Endothelial cell of umbilical vein (primary cell): Measurements from ENCODE around the gene PLXNA4. TPM values are rescaled to one million over a fixed set of nuclear protein-coding genes. Genes with fewer than 3 reads are reported as not detected.

ENCODE experiments used
- BruUV-seq: library from RNA; stranded (reverse); fragments of 400-500 nt; replicated peaks from 2 replicates; lab custom pipeline; 2021; lab: Mats Ljungman, UMichigan
- CTCF ChIA-PET: fragments of 300-600, 350-600 bp; sonication (Branson Sonifier 250); formaldehyde crosslinking; loops from one replicate; lab custom pipeline; 2021; ENCODE audit warnings: antibody characterized with exemption, inconsistent platforms; lab: Charles Lee
- POLR2A ChIA-PET: fragments of 300-600, 350-600 bp; sonication (Branson Sonifier 250); formaldehyde crosslinking; loops from one replicate; lab custom pipeline; 2021; ENCODE audit warnings: antibody characterized with exemption, inconsistent platforms; lab: Charles Lee
- DNase-seq: peaks from one replicate; pipeline ENCODE4 v3.0.0-alpha.2; 2011; ENCODE audit warnings: low read depth, low spot score
- FAIRE-seq: peaks from 2 replicates; lab custom pipeline; 2011; peaks lifted over from hg19 to GRCh38; lab: Jason Lieb, UNC
- H2AFZ ChIP-seq: 2 replicates; pipeline ENCODE4 v1.6.0; 2012; ENCODE audit warnings: low read depth, low read length, control low read depth, inconsistent platforms
- H3K27ac ChIP-seq: 2 replicates; pipeline ENCODE4 v1.5.1; 2011; ENCODE audit warnings: low read depth, mild to moderate bottlenecking, control low read depth, low read length, moderate library complexity; ENCODE audit not compliant: insufficient read depth
- H3K27me3 ChIP-seq, 2 experiments: 2 replicates each; pipeline versions ENCODE4 v1.6.0 to v1.6.1; 2011; ENCODE audit warnings: low read length in 2 of 2, mixed read lengths in 1 of 2; ENCODE audit not compliant: control insufficient read depth in 2 of 2, insufficient read depth in 2 of 2
- H3K36me3 ChIP-seq, 2 experiments: 2 replicates in 1 of 2; 3 replicates in 1 of 2; pipeline ENCODE4 v1.5.1; 2011; ENCODE audit warnings: low read length in 2 of 2, mild to moderate bottlenecking in 1 of 2, moderate library complexity in 1 of 2; ENCODE audit not compliant: control insufficient read depth in 2 of 2, insufficient read depth in 2 of 2; ENCODE audit errors: extremely low read depth in 1 of 2
- H3K4me1 ChIP-seq: 3 replicates; pipeline ENCODE4 v1.5.1; 2011; ENCODE audit warnings: mild to moderate bottlenecking, low read length; ENCODE audit not compliant: control insufficient read depth, insufficient read depth; ENCODE audit errors: extremely low read depth
- H3K4me2 ChIP-seq: 2 replicates; pipeline ENCODE4 v1.6.1; 2011; ENCODE audit warnings: low read length, control low read depth, mixed read lengths; ENCODE audit not compliant: insufficient read depth
- H3K4me3 ChIP-seq, 3 experiments: fragments of 200-600 bp in 1 of 3; sonication (generic), shearing (Covaris generic) in 1 of 3; replicated peaks in 1 of 3; 2 replicates each; pipeline ENCODE4 v1.5.1; 2011 to 2016; ENCODE audit warnings: control low read depth in 3 of 3, low read length in 3 of 3, mild to moderate bottlenecking in 2 of 3, inconsistent platforms in 1 of 3, low read depth in 1 of 3, moderate library complexity in 1 of 3; ENCODE audit not compliant: insufficient read depth in 1 of 3
- H3K79me2 ChIP-seq: 2 replicates; pipeline ENCODE4 v1.6.0; 2012; ENCODE audit warnings: low read length, inconsistent platforms; ENCODE audit not compliant: control insufficient read depth, insufficient read depth
- H3K9ac ChIP-seq: replicated peaks from 2 replicates; pipeline ENCODE3; 2011; ENCODE audit warnings: low read length, control low read depth; ENCODE audit not compliant: insufficient read depth; ENCODE audit errors: extremely low read depth
- H3K9me1 ChIP-seq: replicated peaks from 3 replicates; pipeline ENCODE4 v1.6.0; 2011; ENCODE audit warnings: mild to moderate bottlenecking, low read length; ENCODE audit not compliant: control insufficient read depth, insufficient read depth; ENCODE audit errors: extremely low read depth
- H3K9me3 ChIP-seq: replicated peaks from 2 replicates; pipeline ENCODE4 v1.5.1; 2012; ENCODE audit warnings: low read length, inconsistent platforms; ENCODE audit not compliant: control insufficient read depth, insufficient read depth
- H4K20me1 ChIP-seq: replicated peaks from 2 replicates; pipeline ENCODE3; 2011; ENCODE audit warnings: mild to moderate bottlenecking, low read length; ENCODE audit not compliant: control insufficient read depth, insufficient read depth; ENCODE audit errors: extremely low read depth
- CTCF ChIP-seq, 2 donors: IDR thresholded peaks; 1 replicate in 1 of 2; 2 replicates in 1 of 2; pipeline ENCODE4 v1.5.1; 2011; ENCODE audit warnings: low read length in 2 of 2, mild to moderate bottlenecking in 2 of 2, moderate library complexity in 2 of 2, control low read depth in 1 of 2, inconsistent platforms in 1 of 2, low read depth in 1 of 2; ENCODE audit not compliant: insufficient read depth in 1 of 2; ENCODE audit errors: extremely low read depth in 1 of 2
- EZH2 ChIP-seq: IDR thresholded peaks from 2 replicates; pipeline ENCODE4 v1.6.1; 2012; ENCODE audit warnings: borderline replicate concordance, low read depth, mild to moderate bottlenecking, moderate library complexity, low read length, inconsistent platforms; ENCODE audit not compliant: severe bottlenecking
- FOS ChIP-seq: IDR thresholded peaks from 2 replicates; pipeline ENCODE4 v1.6.1; 2011; ENCODE audit warnings: mild to moderate bottlenecking, low read length, moderate library complexity, borderline replicate concordance; ENCODE audit not compliant: insufficient read depth
- GATA2 ChIP-seq: IDR thresholded peaks from 2 replicates; pipeline ENCODE4 v1.7.0; 2011; ENCODE audit warnings: low read depth, mild to moderate bottlenecking, moderate library complexity, mixed read lengths, low read length; ENCODE audit not compliant: insufficient read length, insufficient read depth
- JUN ChIP-seq: IDR thresholded peaks from 2 replicates; pipeline ENCODE4 v1.6.1; 2011; ENCODE audit warnings: borderline replicate concordance, low read depth; ENCODE audit not compliant: insufficient read length, insufficient read depth
- MAX ChIP-seq: IDR thresholded peaks from 2 replicates; pipeline ENCODE4 v1.6.1; 2011; ENCODE audit not compliant: insufficient read depth, insufficient read length
- MYC ChIP-seq: IDR thresholded peaks from one replicate; pipeline ENCODE4 v1.6.1; 2011; ENCODE audit warnings: mild to moderate bottlenecking, low read depth, low read length
- POLR2A ChIP-seq: IDR thresholded peaks from 2 replicates; pipeline ENCODE4 v1.6.1; 2012; ENCODE audit warnings: low read depth, mild to moderate bottlenecking, control low read depth, low read length
- POLR2AphosphoS5 ChIP-seq: IDR thresholded peaks from 2 replicates; pipeline ENCODE4 v1.6.1; 2012; ENCODE audit warnings: low read depth, mild to moderate bottlenecking, control low read depth, low read length, moderate library complexity; ENCODE audit not compliant: insufficient read depth
- dilution Hi-C: fragments of 300-500 bp; cut with MboI; formaldehyde crosslinking; loops from one replicate; pipeline ENCODE4 v1.15.0; 2019; ENCODE audit warnings: low sequenced_read_pairs; ENCODE audit not compliant: extremely low pct_ligation_motif_present
- intact Hi-C: fragments of 100-400 bp; cut with micrococcal nuclease; formaldehyde crosslinking; loops from one replicate; pipeline ENCODE4 v1.10.0; 2022
- polyA plus RNA-seq, 4 experiments: library from polyadenylated mRNA; depleted of rRNA in 3 of 4; stranded (reverse) in 3 of 4; unstranded in 1 of 4; fragments of >200 nt; gene quantifications; 2 replicates each; pipeline versions ENCODE4 v1.2.1 to v1.2.3, GENCODE V29; 2011 to 2012; ENCODE audit warnings: missing spikeins in 1 of 4
- total RNA-seq: library from RNA; stranded (reverse); gene quantifications from 2 replicates; pipeline ENCODE4 v1.2.3, GENCODE V29; 2021

The PLXNA4 gene
- total and polyA plus RNA-seq, 2 donors (not counting 3 experiments of a cell fraction or from before 2014, with no cell fraction given) = 12.1 to 20.4 TPM

GRCh38 chr7:132494474-132494873, 81.8 kb downstream of the PLXNA4 start:
- DNase-seq = no peak
- no peak overlapping the region for H3K4me2 ChIP-seq
- H3K9me1 ChIP-seq = no peaks in the 10 kb centered on the region
- H3K36me3 ChIP-seq = no peaks in the 10 kb centered on the region
- intact Hi-C loops (loop anchor here (1.0 kb wide), 1 partner anchor 8 kb away; no protein-coding TSS in a partner anchor), dilution Hi-C loops (no loop called here)
- H4K20me1 ChIP-seq = no peaks in the 10 kb centered on the region
- CTCF ChIA-PET = interaction anchor here (1.2 to 1.6 kb wide), 3 partner anchors 84 to 176 kb away, joined by 4 to 5 read pairs (median 4); no protein-coding TSS in a partner anchor
- H3K9me3 ChIP-seq = no peaks in the 10 kb centered on the region
- BruUV-seq = no TSS peak
- H3K27ac ChIP-seq = no peak overlapping the region
- H2AFZ ChIP-seq = no peak overlapping the region
- POLR2A ChIA-PET = no interaction called here
- no peaks in the 10 kb centered on the region for H3K27me3 ChIP-seq
- peaks cover 10% of the 10 kb centered on the region for H3K4me1 ChIP-seq
- no peak for FAIRE-seq
- no peak overlapping the region for H3K4me3 ChIP-seq
- no peak for TF ChIP-seq GATA2
- TF ChIP-seq POLR2AphosphoS5 = no peak
- no peak for TF ChIP-seq JUN
- TF ChIP-seq MYC = no peak
- TF ChIP-seq FOS = no peak
- no peak for TF ChIP-seq EZH2
- TF ChIP-seq CTCF (IDR thresholded peaks at IDR 0.05; ENCODE audit: extremely low read depth in 1 of 2, insufficient read depth in 1 of 2, low read depth in 1 of 2, low read length in 2 of 2) = no peak
- no peak for TF ChIP-seq MAX
- TF ChIP-seq POLR2A = no peak
- no peaks in the 10 kb centered on the region for H3K79me2 ChIP-seq
- no peak overlapping the region for H3K9ac ChIP-seq
